HCT116 (cell line): ENCODE results near the gene HDAC1. TPM values are rescaled to one million over a fixed set of nuclear protein-coding genes. Genes with fewer than 3 reads are reported as not detected.
A peak's percentile ranks its signal among the peaks of the same experiment; 100 is the strongest.

Experiments
- ATAC-seq: fragments of 200-7000 bp; cut with Tn5 transposase; 2 replicates; pipeline ENCODE4 v1.9.1; 2020; ENCODE audit warnings: mild to moderate bottlenecking, moderate library complexity
- BruUV-seq: library from RNA; stranded (reverse); fragments of 400-500 nt; replicated peaks from 2 replicates; lab custom pipeline; 2021; lab: Mats Ljungman, UMichigan
- CTCF ChIA-PET: fragments of 300-600 bp; sonication (Branson Sonifier 250); formaldehyde crosslinking; loops from one replicate; lab custom pipeline; 2021; ENCODE audit warnings: antibody characterized with exemption; lab: Charles Lee
- POLR2A ChIA-PET: fragments of 300-600, 350-600 bp; sonication (Branson Sonifier 250); formaldehyde crosslinking; loops from one replicate; lab custom pipeline; 2021; ENCODE audit warnings: antibody characterized with exemption; lab: Charles Lee
- RAD21 ChIA-PET, 2 experiments: fragments of 300-600 bp; sonication (Branson Sonifier 250); formaldehyde crosslinking; loops; one replicate each; lab custom pipeline; 2023; ENCODE audit warnings: low total read pairs in 2 of 2; ENCODE audit not compliant: uncharacterized antibody in 2 of 2, unreplicated experiment in 2 of 2, low non-redundant PET in 1 of 2; lab: Charles Lee
- DNase-seq: peaks from one replicate; pipeline ENCODE4 v3.0.0-alpha.2; 2010; ENCODE audit warnings: low read depth, low spot score
- H2AFZ ChIP-seq: fragments of 200-600 bp; shearing (Covaris generic), sonication (generic); 2 replicates; pipeline ENCODE4 v1.6.1; 2017; ENCODE audit warnings: low read depth, mixed run types, mixed read lengths, antibody characterized with exemption, low read length; ENCODE audit not compliant: poor library complexity, severe bottlenecking
- H3K27ac ChIP-seq: 2 replicates; pipeline ENCODE4 v1.5.1; 2012; ENCODE audit warnings: low read depth, low read length
- H3K27me3 ChIP-seq: fragments of 200-600 bp; sonication (generic); 2 replicates; pipeline ENCODE4 v1.6.1; 2016; ENCODE audit warnings: mixed run types, low read length, mixed read lengths; ENCODE audit not compliant: insufficient read depth
- H3K36me3 ChIP-seq, 2 experiments: fragments of 200-500 bp in 1 of 2; fragments of 200-600 bp in 1 of 2; sonication (Bioruptor generic) in 1 of 2; sonication (generic) in 1 of 2; 2 replicates each; pipeline versions ENCODE4 v1.5.1 to v1.6.1; 2014 to 2016; ENCODE audit warnings: low read length in 2 of 2, inconsistent platforms in 1 of 2, mixed read lengths in 1 of 2, mixed run types in 1 of 2; ENCODE audit not compliant: insufficient read depth in 2 of 2, control insufficient read depth in 1 of 2
- H3K4me1 ChIP-seq, 2 experiments: fragments of 200-600 bp in 1 of 2; sonication (generic) in 1 of 2; 2 replicates each; pipeline versions ENCODE4 v1.5.1 to v1.6.1; 2012 to 2017; ENCODE audit warnings: low read length in 2 of 2, inconsistent platforms in 1 of 2, mild to moderate bottlenecking in 1 of 2, mixed read lengths in 1 of 2, mixed run types in 1 of 2, moderate library complexity in 1 of 2; ENCODE audit not compliant: insufficient read depth in 2 of 2, control insufficient read depth in 1 of 2
- H3K4me2 ChIP-seq: fragments of 200-600 bp; sonication (generic); 2 replicates; pipeline ENCODE4 v1.6.1; 2017; ENCODE audit warnings: mixed run types, low read length, mixed read lengths
- H3K4me3 ChIP-seq, 2 experiments: fragments of 200-600 bp in 1 of 2; sonication (generic) in 1 of 2; replicated peaks in 1 of 2; 2 replicates each; pipeline ENCODE4 v1.5.1; 2011 to 2016; ENCODE audit warnings: low read length in 2 of 2, control low read depth in 1 of 2, low read depth in 1 of 2, mild to moderate bottlenecking in 1 of 2, mixed read lengths in 1 of 2, mixed run types in 1 of 2
- H3K79me2 ChIP-seq: fragments of 200-600 bp; sonication (generic); 2 replicates; pipeline ENCODE4 v1.6.1; 2017; ENCODE audit warnings: mild to moderate bottlenecking, mixed run types, low read length, moderate library complexity, mixed read lengths; ENCODE audit not compliant: insufficient read depth
- H3K9ac ChIP-seq: fragments of 200-600 bp; sonication (generic); 2 replicates; pipeline ENCODE4 v1.6.1; 2016; ENCODE audit warnings: low read length, mixed read lengths
- H3K9me2 ChIP-seq: fragments of 200-600 bp; sonication (generic), shearing (Covaris generic); 2 replicates; pipeline ENCODE4 v1.6.1; 2017; ENCODE audit warnings: mixed run types, mild to moderate bottlenecking, moderate library complexity; ENCODE audit not compliant: insufficient read depth
- H3K9me3 ChIP-seq, 2 experiments: fragments of 200-500 bp in 1 of 2; fragments of 200-600 bp in 1 of 2; sonication (Bioruptor generic) in 1 of 2; sonication (generic) in 1 of 2; 2 replicates each; pipeline ENCODE4 v1.6.1; 2014 to 2017; ENCODE audit warnings: low read length in 2 of 2, mixed read lengths in 2 of 2, inconsistent platforms in 1 of 2, low read depth in 1 of 2, mild to moderate bottlenecking in 1 of 2, mixed run types in 1 of 2, moderate library complexity in 1 of 2; ENCODE audit not compliant: control insufficient read depth in 1 of 2, insufficient read depth in 1 of 2
- H4K20me1 ChIP-seq: fragments of 200-600 bp; sonication (generic), shearing (Covaris generic); 2 replicates; pipeline ENCODE4 v1.6.1; 2017; ENCODE audit warnings: mixed run types, mild to moderate bottlenecking, moderate library complexity; ENCODE audit not compliant: insufficient read depth
- ATF3 ChIP-seq: IDR thresholded peaks from 2 replicates; pipeline ENCODE4 v1.6.1; 2012
- CBX3 ChIP-seq: IDR thresholded peaks from 2 replicates; pipeline ENCODE4 v1.6.1; 2012; ENCODE audit warnings: low read depth
- ELF1 ChIP-seq: IDR thresholded peaks from 2 replicates; pipeline ENCODE4 v1.6.1; 2012; ENCODE audit warnings: low read depth, borderline replicate concordance
- EZH2phosphoT487 ChIP-seq: fragments of 200-600 bp; IDR thresholded peaks from 2 replicates; pipeline ENCODE4 v1.6.1; 2018; ENCODE audit warnings: antibody characterized with exemption, borderline replicate concordance
- POLR2AphosphoS5 ChIP-seq: IDR thresholded peaks from 2 replicates; pipeline ENCODE4 v1.6.1; 2011; ENCODE audit warnings: mild to moderate bottlenecking, low read depth, low read length, moderate library complexity
- REST ChIP-seq: IDR thresholded peaks from 2 replicates; pipeline ENCODE4 v1.6.1; 2012; ENCODE audit warnings: low read depth
- SIN3A ChIP-seq: IDR thresholded peaks from 2 replicates; pipeline ENCODE4 v1.6.1; 2012; ENCODE audit warnings: low read depth
- YY1 ChIP-seq: IDR thresholded peaks from 2 replicates; pipeline ENCODE4 v1.6.1; 2011; ENCODE audit warnings: low read length, low read depth, moderate library complexity, mild to moderate bottlenecking; ENCODE audit not compliant: insufficient replicate concordance; ENCODE audit errors: extremely low read depth
- ZBTB33 ChIP-seq: IDR thresholded peaks from 2 replicates; pipeline ENCODE4 v1.6.1; 2011; ENCODE audit warnings: mild to moderate bottlenecking, low read length, moderate library complexity; ENCODE audit not compliant: insufficient replicate concordance; ENCODE audit errors: extremely low read depth
- ZNF274 ChIP-seq: fragments of 200-500 bp; sonication (Bioruptor generic); IDR thresholded peaks from 2 replicates; pipeline ENCODE4 v1.6.1; 2014; ENCODE audit warnings: mild to moderate bottlenecking, low read depth, low read length, inconsistent platforms
- intact Hi-C: fragments of 100-400 bp; cut with micrococcal nuclease; formaldehyde crosslinking; loops from 2 replicates; pipeline ENCODE4 v1.10.0; 2022
- total RNA-seq: library from RNA; stranded (reverse); gene quantifications from one replicate; pipeline ENCODE4 v1.2.1, GENCODE V29; 2021; ENCODE audit not compliant: unreplicated experiment

HDAC1 gene
- total RNA-seq, 1 experiment from 2014 or later, result 232 TPM

- no peak overlapping the region for H2AFZ ChIP-seq
- H3K27ac ChIP-seq, result no peak overlapping the region
- ChIA-PET POLR2A (interaction anchor here (2.7 kb wide), 1 partner anchor 17 kb away, joined by 18 read pairs; the partner anchor contains the start of gene MARCKSL1), CTCF (interaction anchor here (2.4 kb wide), 1 partner anchor 16 kb away, joined by 8 read pairs; the partner anchor contains the start of gene MARCKSL1), RAD21 (no interaction called here)
- H4K20me1 ChIP-seq, result no peaks in the 10 kb centered on the region
- peak overlapping the region; percentile 90; the same call in 1 of the 2 replicates for H3K4me2 ChIP-seq
- H3K9me2 ChIP-seq, result no peaks in the 10 kb centered on the region
- DNase-seq (no peak), ATAC-seq (no peak)
- H3K9ac ChIP-seq, result no peak overlapping the region
- H3K36me3 ChIP-seq, result no peaks in the 10 kb centered on the region
- no peak overlapping the region for H3K4me3 ChIP-seq
- H3K4me1 ChIP-seq, result peaks cover 5 to 21% of the 10 kb centered on the region in 2 experiments; a peak in 3 of 4 replicates
- no peak for TF ChIP-seq CBX3
- TF ChIP-seq EZH2phosphoT487, result no peak
- no peak for TF ChIP-seq ZBTB33
- TF ChIP-seq, all 23 proteins: peak for 0
- Histone ChIP-seq H3K27me3 (no peaks in the 10 kb centered on the region), H3K9me3 (no peaks in the 10 kb centered on the region), H3K79me2 (no peaks in the 10 kb centered on the region)
- intact Hi-C loops, result no loop called here
- no TSS peak for BruUV-seq
Observed at GRCh38 chr1:32352831-32353383, 61.0 kb downstream of the HDAC1 start.

GRCh38 chr1:32353431-32353830 lies 61.5 kb downstream of the HDAC1 start:
- no peaks in the 10 kb centered on the region for H3K27me3 ChIP-seq
- H3K4me3 ChIP-seq, result no peak overlapping the region
- H3K9me3 ChIP-seq, result no peaks in the 10 kb centered on the region
- intact Hi-C loops, result no loop called here
- POLR2A ChIA-PET, result no interaction called here
- BruUV-seq, result no TSS peak
- ATAC-seq, result no peak
- DNase-seq, result no peak
- H3K4me1 ChIP-seq, result peaks cover 5 to 21% of the 10 kb centered on the region in 2 experiments; a peak in 3 of 4 replicates
- H3K27ac ChIP-seq, result no peak overlapping the region
- RAD21 ChIA-PET, result no interaction called here
- no peaks in the 10 kb centered on the region for H3K9me2 ChIP-seq
- no peaks in the 10 kb centered on the region for H3K36me3 ChIP-seq
- no peak overlapping the region for H3K4me2 ChIP-seq
- H3K9ac ChIP-seq, result no peak overlapping the region
- H4K20me1 ChIP-seq, result no peaks in the 10 kb centered on the region
- H2AFZ ChIP-seq, result no peak overlapping the region
- no peaks in the 10 kb centered on the region for H3K79me2 ChIP-seq
- CTCF ChIA-PET, result no interaction called here
- TF ChIP-seq SIN3A (no peak), ATF3 (no peak), ZNF274 (no peak), YY1 (no peak), EZH2phosphoT487 (no peak), REST (no peak), ELF1 (no peak), POLR2AphosphoS5 (no peak)
